HUDEP-2 (cell line): ENCODE data around the gene OLIG1.
A peak's percentile ranks its signal among the peaks of the same experiment; 100 is the strongest.

Source experiments
- DNase-seq, 76 experiments: peaks; one replicate each; lab custom pipeline; 2025; ENCODE audit not compliant: unreplicated experiment in 76 of 76; lab: John Stamatoyannopoulos, UW

The OLIG1 gene

GRCh38 chr21:33069994-33070743, at the start of gene OLIG1:
OLIG1 (plus strand) TSS chr21:33070141; CDS start chr21:33070247, 106 bp downstream.
- DNase-seq: peak in 73 of 76 experiments; percentile 45 to 95 (median 88)

- DNase-seq: no peak
Measured at GRCh38 chr21:33020558-33021100, 49.3 kb upstream of the OLIG1 start.

- no peak for DNase-seq
Measured at GRCh38 chr21:33021150-33021549, 48.8 kb upstream of the OLIG1 start.

- no peak for DNase-seq
Measured at GRCh38 chr21:33021667-33022066, 48.3 kb upstream of the OLIG1 start.

DNA sequence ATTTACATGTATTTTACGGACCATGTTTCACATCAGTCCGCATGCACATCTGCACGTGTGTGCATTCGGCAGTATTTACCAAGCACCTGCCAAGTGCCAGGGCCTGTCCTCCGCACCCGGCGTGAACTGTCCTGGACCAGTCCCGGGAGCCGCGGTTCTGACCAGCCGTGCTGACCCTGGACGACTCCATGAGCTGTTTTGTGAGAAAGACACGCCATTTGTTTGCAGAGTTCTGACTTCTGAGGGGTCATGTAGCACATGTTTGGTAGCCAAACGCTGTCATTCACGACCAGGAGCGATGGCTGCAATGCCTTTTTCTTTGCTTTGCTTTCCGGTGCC, 47.5 kb upstream of the OLIG1 start:
- DNase-seq: no peak

DNA sequence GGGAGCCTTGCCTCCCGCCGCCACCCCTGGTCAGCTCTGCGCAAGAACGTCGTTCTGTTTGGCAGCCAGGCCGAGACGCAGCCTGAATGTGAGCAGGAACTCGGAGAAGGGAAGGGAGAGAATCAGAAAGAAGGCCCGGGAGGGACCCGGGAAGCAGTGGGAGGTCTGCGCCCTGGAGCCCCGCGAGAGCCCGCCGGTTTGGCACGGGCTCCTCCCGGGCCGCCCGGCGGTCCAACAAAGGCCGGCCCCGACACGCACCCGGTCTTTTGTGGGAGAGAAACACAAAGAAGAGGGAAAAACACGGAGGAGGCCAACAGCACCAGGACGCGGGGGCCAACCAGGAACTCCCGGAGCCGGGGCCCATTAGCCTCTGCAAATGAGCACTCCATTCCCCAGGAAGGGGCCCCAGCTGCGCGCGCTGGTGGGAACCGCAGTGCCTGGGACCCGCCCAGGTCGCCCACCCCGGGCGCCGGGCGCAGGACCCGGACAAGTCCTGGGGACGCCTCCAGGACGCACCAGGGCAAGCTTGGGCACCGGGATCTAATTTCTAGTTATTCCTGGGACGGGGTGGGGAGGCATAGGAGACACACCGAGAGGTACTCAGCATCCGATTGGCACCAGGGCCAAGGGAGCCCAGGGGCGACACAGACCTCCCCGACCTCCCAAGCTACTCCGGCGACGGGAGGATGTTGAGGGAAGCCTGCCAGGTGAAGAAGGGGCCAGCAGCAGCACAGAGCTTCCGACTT, 46.9 kb upstream of the OLIG1 start:
- DNase-seq: no peak

GRCh38 chr21:33023574-33024200, 46.3 kb upstream of the OLIG1 start:
- peak in 24 of 76 experiments; percentile 10 to 81 (median 32) for DNase-seq

GRCh38 chr21:33024201-33025103, 45.5 kb upstream of the OLIG1 start:
- DNase-seq: no peak

- DNase-seq: peak in 22 of 76 experiments; percentile 9 to 56 (median 29)
Measured at GRCh38 chr21:33025106-33025488, 44.8 kb upstream of the OLIG1 start.

GRCh38 chr21:33025489-33026442, 44.2 kb upstream of the OLIG1 start, which contains the start of gene OLIG2:
OLIG2 (plus strand) TSS chr21:33025935; CDS start chr21:33026863, 928 bp downstream.
- DNase-seq: peak in 4 of 76 experiments; percentile 24 to 27 (median 26)

GRCh38 chr21:33026443-33026858, 43.5 kb upstream of the OLIG1 start:
- DNase-seq: no peak

DNA sequence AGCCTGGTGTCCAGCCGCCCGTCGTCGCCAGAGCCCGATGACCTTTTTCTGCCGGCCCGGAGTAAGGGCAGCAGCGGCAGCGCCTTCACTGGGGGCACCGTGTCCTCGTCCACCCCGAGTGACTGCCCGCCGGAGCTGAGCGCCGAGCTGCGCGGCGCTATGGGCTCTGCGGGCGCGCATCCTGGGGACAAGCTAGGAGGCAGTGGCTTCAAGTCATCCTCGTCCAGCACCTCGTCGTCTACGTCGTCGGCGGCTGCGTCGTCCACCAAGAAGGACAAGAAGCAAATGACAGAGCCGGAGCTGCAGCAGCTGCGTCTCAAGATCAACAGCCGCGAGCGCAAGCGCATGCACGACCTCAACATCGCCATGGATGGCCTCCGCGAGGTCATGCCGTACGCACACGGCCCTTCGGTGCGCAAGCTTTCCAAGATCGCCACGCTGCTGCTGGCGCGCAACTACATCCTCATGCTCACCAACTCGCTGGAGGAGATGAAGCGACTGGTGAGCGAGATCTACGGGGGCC, 43.0 kb upstream of the OLIG1 start:
- DNase-seq: peak in 1 of 76 experiments; percentile 68

DNA sequence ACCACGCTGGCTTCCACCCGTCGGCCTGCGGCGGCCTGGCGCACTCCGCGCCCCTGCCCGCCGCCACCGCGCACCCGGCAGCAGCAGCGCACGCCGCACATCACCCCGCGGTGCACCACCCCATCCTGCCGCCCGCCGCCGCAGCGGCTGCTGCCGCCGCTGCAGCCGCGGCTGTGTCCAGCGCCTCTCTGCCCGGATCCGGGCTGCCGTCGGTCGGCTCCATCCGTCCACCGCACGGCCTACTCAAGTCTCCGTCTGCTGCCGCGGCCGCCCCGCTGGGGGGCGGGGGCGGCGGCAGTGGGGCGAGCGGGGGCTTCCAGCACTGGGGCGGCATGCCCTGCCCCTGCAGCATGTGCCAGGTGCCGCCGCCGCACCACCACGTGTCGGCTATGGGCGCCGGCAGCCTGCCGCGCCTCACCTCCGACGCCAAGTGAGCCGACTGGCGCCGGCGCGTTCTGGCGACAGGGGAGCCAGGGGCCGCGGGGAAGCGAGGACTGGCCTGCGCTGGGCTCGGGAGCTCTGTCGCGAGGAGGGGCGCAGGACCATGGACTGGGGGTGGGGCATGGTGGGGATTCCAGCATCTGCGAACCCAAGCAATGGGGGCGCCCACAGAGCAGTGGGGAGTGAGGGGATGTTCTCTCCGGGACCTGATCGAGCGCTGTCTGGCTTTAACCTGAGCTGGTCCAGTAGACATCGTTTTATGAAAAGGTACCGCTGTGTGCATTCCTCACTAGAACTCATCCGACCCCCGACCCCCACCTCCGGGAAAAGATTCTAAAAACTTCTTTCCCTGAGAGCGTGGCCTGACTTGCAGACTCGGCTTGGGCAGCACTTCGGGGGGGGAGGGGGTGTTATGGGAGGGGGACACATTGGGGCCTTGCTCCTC, 42.3 kb upstream of the OLIG1 start:
- DNase-seq: no peak

- no peak for DNase-seq
Measured at GRCh38 chr21:33028287-33028670, 41.7 kb upstream of the OLIG1 start.

- DNase-seq: peak in 3 of 76 experiments; percentile 15 to 25 (median 20)
Measured at GRCh38 chr21:33028773-33029384, 41.1 kb upstream of the OLIG1 start.

DNA sequence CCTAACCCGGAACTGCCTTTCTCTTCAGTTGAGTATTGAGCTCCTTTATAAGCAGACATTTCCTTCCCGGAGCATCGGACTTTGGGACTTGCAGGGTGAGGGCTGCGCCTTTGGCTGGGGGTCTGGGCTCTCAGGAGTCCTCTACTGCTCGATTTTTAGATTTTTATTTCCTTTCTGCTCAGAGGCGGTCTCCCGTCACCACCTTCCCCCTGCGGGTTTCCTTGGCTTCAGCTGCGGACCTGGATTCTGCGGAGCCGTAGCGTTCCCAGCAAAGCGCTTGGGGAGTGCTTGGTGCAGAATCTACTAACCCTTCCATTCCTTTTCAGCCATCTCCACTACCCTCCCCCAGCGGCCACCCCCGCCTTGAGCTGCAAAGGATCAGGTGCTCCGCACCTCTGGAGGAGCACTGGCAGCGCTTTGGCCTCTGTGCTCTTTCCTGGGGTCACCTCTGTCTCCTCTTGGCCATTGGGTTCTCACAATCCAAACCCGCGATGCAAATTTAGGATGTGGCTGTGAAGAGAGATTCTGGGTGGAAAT, 40.5 kb upstream of the OLIG1 start:
- no peak for DNase-seq

DNA sequence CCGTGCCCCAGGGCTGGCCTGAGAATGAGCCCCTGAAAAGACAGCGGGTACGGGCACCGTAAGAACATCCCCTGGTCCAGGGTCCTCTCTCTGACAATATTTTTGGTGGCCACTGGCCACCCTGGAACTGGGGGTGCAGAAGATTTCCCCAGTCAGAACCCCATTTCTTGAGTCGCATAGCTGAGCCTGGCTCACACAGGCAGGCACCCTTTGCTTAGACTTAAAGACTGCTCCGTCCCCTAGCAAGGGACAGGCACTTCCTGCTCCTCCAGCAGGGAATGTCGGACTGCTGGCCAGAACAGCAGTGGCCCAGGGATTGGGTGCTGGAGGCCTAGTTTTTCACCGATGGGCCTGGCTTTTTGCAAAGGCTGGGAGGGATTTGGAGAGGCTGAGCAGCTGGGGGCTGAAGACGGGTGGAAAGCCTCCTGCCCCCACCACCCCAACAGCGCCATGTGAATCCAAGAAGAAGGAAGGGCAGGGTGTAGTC, 39.9 kb upstream of the OLIG1 start:
- no peak for DNase-seq
